SK-N-SH (cell line): ENCODE data around the gene CPAMD8. TPM values are rescaled to one million over a fixed set of nuclear protein-coding genes. Genes with fewer than 3 reads are reported as not detected.
A peak's percentile ranks its signal among the peaks of the same experiment; 100 is the strongest.

Source experiments
- CTCF ChIA-PET: fragments of 300-600, 350-600 bp; formaldehyde crosslinking; extraction: SDS; loops from one replicate; lab custom pipeline; 2021; lab: Yijun Ruan, JAX
- POLR2A ChIA-PET: fragments of 350-600 bp; sonication (Branson Sonifier 250); formaldehyde crosslinking; extraction: SDS; loops from one replicate; lab custom pipeline; 2020; ENCODE audit warnings: antibody characterized with exemption, inconsistent platforms; lab: Yijun Ruan, JAX
- DNase-seq: peaks from one replicate; pipeline ENCODE4 v3.0.0; 2012
- H2AFZ ChIP-seq: fragments of 200-600 bp; sonication (generic); 2 replicates; pipeline ENCODE4 v1.8.1; 2016; ENCODE audit warnings: antibody characterized with exemption, mild to moderate bottlenecking, low read depth
- H3F3A ChIP-seq: fragments of 200-600 bp; sonication (generic); replicated peaks from 2 replicates; pipeline ENCODE3; 2016; ENCODE audit warnings: antibody characterized with exemption, mild to moderate bottlenecking; ENCODE audit not compliant: insufficient read depth
- H3K27ac ChIP-seq, 2 experiments: fragments of 200-500 bp in 1 of 2; fragments of 200-600 bp in 1 of 2; sonication (Bioruptor generic) in 1 of 2; sonication (generic), shearing (Covaris generic) in 1 of 2; 2 replicates each; pipeline versions ENCODE4 v1.5.1 to v1.6.1; 2014 to 2016; ENCODE audit warnings: low read depth in 2 of 2, inconsistent platforms in 1 of 2, low read length in 1 of 2, mild to moderate bottlenecking in 1 of 2, mixed read lengths in 1 of 2
- H3K27me3 ChIP-seq: fragments of 200-600 bp; sonication (generic), shearing (Covaris generic); 2 replicates; pipeline ENCODE4 v1.6.1; 2016; ENCODE audit warnings: mixed run types; ENCODE audit not compliant: insufficient read depth
- H3K36me3 ChIP-seq, 2 experiments: fragments of 200-500 bp in 1 of 2; fragments of 200-600 bp in 1 of 2; sonication (Bioruptor generic) in 1 of 2; sonication (generic) in 1 of 2; replicated peaks in 1 of 2; 2 replicates each; pipeline versions ENCODE3 to v1.5.1; 2014 to 2016; ENCODE audit warnings: low read length in 1 of 2, mild to moderate bottlenecking in 1 of 2; ENCODE audit not compliant: insufficient read depth in 2 of 2, control insufficient read depth in 1 of 2
- H3K4me1 ChIP-seq, 2 experiments: fragments of 200-500 bp in 1 of 2; fragments of 200-600 bp in 1 of 2; sonication (Bioruptor generic) in 1 of 2; sonication (generic), shearing (Covaris generic) in 1 of 2; 2 replicates each; pipeline versions ENCODE4 v1.5.1 to v1.6.1; 2014 to 2016; ENCODE audit warnings: low read depth in 1 of 2, low read length in 1 of 2, mixed run types in 1 of 2; ENCODE audit not compliant: insufficient read depth in 2 of 2, control insufficient read depth in 1 of 2
- H3K4me2 ChIP-seq: fragments of 200-600 bp; sonication (generic), shearing (Covaris generic); 2 replicates; pipeline ENCODE4 v1.6.1; 2017; ENCODE audit warnings: mixed run types
- H3K4me3 ChIP-seq, 2 experiments: fragments of 200-500 bp in 1 of 2; fragments of 200-600 bp in 1 of 2; sonication (Bioruptor generic) in 1 of 2; sonication (generic), shearing (Covaris generic) in 1 of 2; 2 replicates each; pipeline versions ENCODE4 v1.5.1 to v1.8.1; 2014 to 2016; ENCODE audit warnings: low read depth in 2 of 2, inconsistent platforms in 1 of 2, low read length in 1 of 2, mild to moderate bottlenecking in 1 of 2, mixed read lengths in 1 of 2, moderate library complexity in 1 of 2
- H3K79me2 ChIP-seq: fragments of 200-600 bp; sonication (generic); 2 replicates; pipeline ENCODE4 v1.8.1; 2017; ENCODE audit warnings: mild to moderate bottlenecking; ENCODE audit not compliant: insufficient read depth
- H3K9ac ChIP-seq: fragments of 200-600 bp; sonication (generic); 2 replicates; pipeline ENCODE4 v1.6.1; 2017; ENCODE audit warnings: mixed run types
- H3K9me2 ChIP-seq: fragments of 200-600 bp; sonication (generic); 2 replicates; pipeline ENCODE4 v1.6.1; 2017; ENCODE audit warnings: mixed run types
- H3K9me3 ChIP-seq: fragments of 200-600 bp; sonication (generic); 2 replicates; pipeline ENCODE4 v1.6.1; 2017; ENCODE audit warnings: mixed run types, mild to moderate bottlenecking, moderate library complexity
- H4K20me1 ChIP-seq: fragments of 200-600 bp; sonication (generic); 2 replicates; pipeline ENCODE4 v1.6.1; 2017; ENCODE audit warnings: mild to moderate bottlenecking, mixed run types; ENCODE audit not compliant: insufficient read depth
- ELF1 ChIP-seq: IDR thresholded peaks from 2 replicates; pipeline ENCODE4 v1.4.0; 2012
- EP300 ChIP-seq, 2 experiments: IDR thresholded peaks; 2 replicates each; pipeline versions ENCODE4 v1.4.0 to v1.6.1; 2012; ENCODE audit warnings: borderline replicate concordance in 1 of 2, low read depth in 1 of 2, low read length in 1 of 2
- EZH2phosphoT487 ChIP-seq: fragments of 200-600 bp; sonication (generic); IDR thresholded peaks from 2 replicates; pipeline ENCODE4 v1.6.1; 2017; ENCODE audit warnings: low read depth, mixed run types, mild to moderate bottlenecking, antibody characterized with exemption, moderate library complexity, borderline replicate concordance
- FOXJ3 ChIP-seq: sonication (generic); formaldehyde crosslinking; IDR thresholded peaks from 2 replicates; pipeline ENCODE4 v1.5.1; 2020; ENCODE audit warnings: mild to moderate bottlenecking, missing genetic modification reagents
- FOXM1 ChIP-seq: IDR thresholded peaks from 2 replicates; pipeline ENCODE4 v1.4.0; 2012; ENCODE audit warnings: low read depth, mild to moderate bottlenecking
- GATA2 ChIP-seq: sonication (generic); formaldehyde crosslinking; IDR thresholded peaks from 2 replicates; pipeline ENCODE4 v1.5.0; 2020; ENCODE audit warnings: mild to moderate bottlenecking, missing genetic modification reagents
- JUND ChIP-seq: IDR thresholded peaks from 2 replicates; pipeline ENCODE4 v1.4.0; 2012
- NFIC ChIP-seq: IDR thresholded peaks from 2 replicates; pipeline ENCODE4 v1.4.0; 2012; ENCODE audit warnings: borderline replicate concordance
- NRF1 ChIP-seq: IDR thresholded peaks from 2 replicates; pipeline ENCODE4 v1.6.1; 2012; ENCODE audit warnings: low read depth, mild to moderate bottlenecking, low read length
- POLR2AphosphoS5 ChIP-seq: IDR thresholded peaks from 2 replicates; pipeline ENCODE4 v1.6.1; 2012; ENCODE audit warnings: low read depth, low read length
- RXRA ChIP-seq: IDR thresholded peaks from 2 replicates; pipeline ENCODE4 v1.4.0; 2012; ENCODE audit warnings: low read depth, mild to moderate bottlenecking, borderline replicate concordance
- SIN3A ChIP-seq: IDR thresholded peaks from 2 replicates; pipeline ENCODE4 v1.6.1; 2012; ENCODE audit warnings: low read depth, mild to moderate bottlenecking, low read length, moderate library complexity, borderline replicate concordance
- SMC3 ChIP-seq: IDR thresholded peaks from 2 replicates; pipeline ENCODE4 v1.6.1; 2012; ENCODE audit warnings: low read depth, low read length, improper control_type of control experiment
- TAF1 ChIP-seq: IDR thresholded peaks from 2 replicates; pipeline ENCODE4 v1.6.1; 2012; ENCODE audit warnings: low read depth, mild to moderate bottlenecking, low read length, moderate library complexity, borderline replicate concordance
- TCF12 ChIP-seq: IDR thresholded peaks from 2 replicates; pipeline ENCODE4 v1.4.0; 2012
- USF1 ChIP-seq: IDR thresholded peaks from 2 replicates; pipeline ENCODE4 v1.4.0; 2012; ENCODE audit warnings: low read depth, borderline replicate concordance
- ZBTB33 ChIP-seq: IDR thresholded peaks from 2 replicates; pipeline ENCODE4 v1.4.0; 2012; ENCODE audit warnings: low read depth, borderline replicate concordance
- WGBS: methylation state at CpG from one replicate; pipeline ENCODE4 v1.1.6; 2017; ENCODE audit warnings: low lambda C conversion rate; 5-methylcytosine and 5-hydroxymethylcytosine counted together
- polyA plus RNA-seq, 3 experiments: library from polyadenylated mRNA; depleted of rRNA; stranded (reverse); fragments of >200 nt; gene quantifications; 2 replicates each; pipeline ENCODE4 v1.2.3, GENCODE V29; 2012
- TF ChIP-seq, protein P1 (sequence below): fragments of 150-350 bp; IDR thresholded peaks from 2 replicates; pipeline ENCODE4 v1.6.1; 2017; ENCODE audit warnings: antibody characterized with exemption, low read length, low read depth, borderline replicate concordance
- TF ChIP-seq, protein P2 (sequence below): IDR thresholded peaks from 2 replicates; pipeline ENCODE4; 2012

CPAMD8 gene
- polyA plus RNA-seq, 1 of the 3 experiments (the other 2 are of a cell fraction), result 1.2 TPM

DNA sequence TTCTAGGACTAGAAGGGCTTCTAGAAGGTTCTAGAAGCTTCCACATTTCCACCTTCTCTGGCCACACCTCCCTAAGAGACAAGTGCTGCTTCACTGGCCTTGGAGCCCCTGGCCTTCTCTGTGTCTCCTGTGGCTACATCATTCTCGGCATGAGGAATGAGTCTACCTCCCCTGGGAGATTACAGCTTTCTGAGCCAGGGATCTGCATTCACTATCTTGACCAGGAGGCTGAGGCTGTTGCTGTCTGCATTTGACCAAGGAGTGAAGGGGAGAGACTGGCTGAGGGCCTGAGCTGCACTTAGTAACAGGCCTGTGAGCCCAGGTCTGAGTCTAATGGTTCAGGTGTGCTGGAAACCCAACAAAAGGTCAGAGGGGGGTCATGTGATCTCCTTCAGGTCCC lies 5.3 kb downstream of the CPAMD8 start:
- no peak overlapping the region for H3K27ac ChIP-seq
- H3K9me2 ChIP-seq, result no peaks in the 10 kb centered on the region
- H3K79me2 ChIP-seq, result no peaks in the 10 kb centered on the region
- TF ChIP-seq JUND (no peak), GATA2 (CRISPR knock-in tag) (no peak), NRF1 (no peak)
- TF ChIP-seq, protein P1, sequence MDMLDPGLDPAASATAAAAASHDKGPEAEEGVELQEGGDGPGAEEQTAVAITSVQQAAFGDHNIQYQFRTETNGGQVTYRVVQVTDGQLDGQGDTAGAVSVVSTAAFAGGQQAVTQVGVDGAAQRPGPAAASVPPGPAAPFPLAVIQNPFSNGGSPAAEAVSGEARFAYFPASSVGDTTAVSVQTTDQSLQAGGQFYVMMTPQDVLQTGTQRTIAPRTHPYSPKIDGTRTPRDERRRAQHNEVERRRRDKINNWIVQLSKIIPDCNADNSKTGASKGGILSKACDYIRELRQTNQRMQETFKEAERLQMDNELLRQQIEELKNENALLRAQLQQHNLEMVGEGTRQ, result no peak
- WGBS, result 20% methylated on average over 1 of the region's 1 CpG
- no peak overlapping the region for H2AFZ ChIP-seq
- no peaks in the 10 kb centered on the region for H3K4me1 ChIP-seq
- DNase-seq, result no peak
- no peak overlapping the region for H3K4me3 ChIP-seq
- no peak overlapping the region for H3K4me2 ChIP-seq
- H3K27me3 ChIP-seq, result peaks cover 41% of the 10 kb centered on the region
- H4K20me1 ChIP-seq, result no peaks in the 10 kb centered on the region
- CTCF ChIA-PET, result interaction anchor here (0.7 kb wide), 1 partner anchor 31 kb away, joined by 3 read pairs; no protein-coding TSS in a partner anchor
- H3F3A ChIP-seq, result no peaks in the 10 kb centered on the region
- H3K36me3 ChIP-seq, result no peaks in the 10 kb centered on the region
- H3K9ac ChIP-seq, result no peak overlapping the region
- POLR2A ChIA-PET, result no interaction called here
- no peaks in the 10 kb centered on the region for H3K9me3 ChIP-seq

GRCh38 chr19:17020823-17021222 lies 5.8 kb downstream of the CPAMD8 start:
- no peak overlapping the region for H3K9ac ChIP-seq
- no peak overlapping the region for H3K27ac ChIP-seq
- no peaks in the 10 kb centered on the region for H3F3A ChIP-seq
- H3K79me2 ChIP-seq, result no peaks in the 10 kb centered on the region
- POLR2A ChIA-PET, result no interaction called here
- H2AFZ ChIP-seq, result no peak overlapping the region
- no peaks in the 10 kb centered on the region for H3K9me3 ChIP-seq
- no peaks in the 10 kb centered on the region for H3K9me2 ChIP-seq
- H4K20me1 ChIP-seq, result no peaks in the 10 kb centered on the region
- no peaks in the 10 kb centered on the region for H3K36me3 ChIP-seq
- 87% methylated on average over 2 of the region's 2 CpGs for WGBS
- H3K4me2 ChIP-seq, result no peak overlapping the region
- TF ChIP-seq USF1, result 0 out of 2 replicates have a peak, but pooled peaks have one; percentile 22
- no peak for TF ChIP-seq SMC3
- TF ChIP-seq RXRA, result no peak
- TF ChIP-seq JUND, result no peak
- TF ChIP-seq, all 33 proteins: peak for 1
- Histone ChIP-seq H3K4me3 (no peak overlapping the region), H3K4me1 (no peaks in the 10 kb centered on the region), H3K27me3 (peaks cover 41% of the 10 kb centered on the region)
- CTCF ChIA-PET, result interaction anchor here (0.7 kb wide), 1 partner anchor 32 kb away, joined by 3 read pairs; no protein-coding TSS in a partner anchor
- no peak for DNase-seq

DNA sequence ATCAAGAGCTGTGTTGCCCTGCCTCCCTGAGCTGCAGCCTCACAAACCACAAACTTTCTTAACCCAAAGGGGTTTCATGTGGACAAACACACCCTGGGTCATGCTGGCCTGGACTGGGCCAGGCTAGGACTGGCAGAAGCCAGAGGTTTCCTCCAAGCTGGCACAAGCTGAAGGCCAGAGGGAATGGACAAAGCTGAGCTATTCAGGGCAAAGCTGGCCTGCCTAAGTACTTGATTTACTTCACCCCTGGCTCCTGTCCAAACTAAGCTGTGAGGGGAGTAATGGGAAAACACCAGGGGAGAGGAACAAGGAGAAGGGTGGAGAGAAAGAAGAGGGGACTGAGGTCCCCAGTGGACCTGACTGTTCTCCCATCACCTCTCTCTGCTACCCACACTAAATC lies 6.2 kb downstream of the CPAMD8 start:
- Histone ChIP-seq H3K9me3 (no peaks in the 10 kb centered on the region), H3K4me2 (no peak overlapping the region), H3K4me1 (no peaks in the 10 kb centered on the region), H3K9ac (no peak overlapping the region), H2AFZ (no peak overlapping the region), H3K36me3 (no peaks in the 10 kb centered on the region), H3K9me2 (no peaks in the 10 kb centered on the region), H3F3A (no peaks in the 10 kb centered on the region), H3K79me2 (no peaks in the 10 kb centered on the region), H4K20me1 (no peaks in the 10 kb centered on the region), H3K4me3 (no peak overlapping the region), H3K27me3 (peaks cover 41% of the 10 kb centered on the region; the same call in 1 of the 2 replicates), H3K27ac (no peak overlapping the region)
- ChIA-PET POLR2A (no interaction called here), CTCF (no interaction called here)
- no peak for DNase-seq
- no peak for TF ChIP-seq TCF12
- no peak for TF ChIP-seq NFIC
- TF ChIP-seq TAF1, result no peak
- TF ChIP-seq FOXM1, result no peak
- TF ChIP-seq FOXJ3, result no peak
- TF ChIP-seq POLR2AphosphoS5, result no peak
- TF ChIP-seq ZBTB33, result no peak
- no peak for TF ChIP-seq SIN3A
- TF ChIP-seq, protein P2, sequence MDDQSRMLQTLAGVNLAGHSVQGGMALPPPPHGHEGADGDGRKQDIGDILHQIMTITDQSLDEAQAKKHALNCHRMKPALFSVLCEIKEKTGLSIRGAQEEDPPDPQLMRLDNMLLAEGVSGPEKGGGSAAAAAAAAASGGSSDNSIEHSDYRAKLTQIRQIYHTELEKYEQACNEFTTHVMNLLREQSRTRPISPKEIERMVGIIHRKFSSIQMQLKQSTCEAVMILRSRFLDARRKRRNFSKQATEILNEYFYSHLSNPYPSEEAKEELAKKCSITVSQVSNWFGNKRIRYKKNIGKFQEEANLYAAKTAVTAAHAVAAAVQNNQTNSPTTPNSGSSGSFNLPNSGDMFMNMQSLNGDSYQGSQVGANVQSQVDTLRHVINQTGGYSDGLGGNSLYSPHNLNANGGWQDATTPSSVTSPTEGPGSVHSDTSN, result no peak
- TF ChIP-seq ELF1, result no peak
- TF ChIP-seq EP300 (IDR thresholded peaks at IDR 0.05; ENCODE audit: borderline replicate concordance in 1 of 2, low read depth in 1 of 2, low read length in 1 of 2), result no peak
- no peak for TF ChIP-seq EZH2phosphoT487
